OCI-LY1 (cell line): ENCODE measurements around the gene RCE1.
A peak's percentile ranks its signal among the peaks of the same experiment; 100 is the strongest.

Experiments
- H2AFZ ChIP-seq: fragments of 200-600 bp; sonication (generic), shearing (Covaris generic); 2 replicates; pipeline ENCODE4 v1.6.0; 2014; ENCODE audit warnings: antibody characterized with exemption, mild to moderate bottlenecking, low read length
- H3F3A ChIP-seq: fragments of 200-600 bp; sonication (generic), shearing (Covaris generic); 2 replicates; pipeline ENCODE4 v1.6.0; 2014; ENCODE audit warnings: mild to moderate bottlenecking, antibody characterized with exemption, low read length, moderate library complexity; ENCODE audit not compliant: insufficient read depth
- H3K27ac ChIP-seq: fragments of 200-600 bp; sonication (generic); 2 replicates; pipeline ENCODE4 v1.5.1; 2014; ENCODE audit warnings: low read length, mixed run types, mild to moderate bottlenecking, low read depth; ENCODE audit not compliant: poor library complexity, severe bottlenecking
- H3K27me3 ChIP-seq: fragments of 200-600 bp; sonication (generic); 2 replicates; pipeline ENCODE4 v1.6.0; 2014; ENCODE audit warnings: antibody characterized with exemption, mild to moderate bottlenecking, low read length, moderate library complexity; ENCODE audit not compliant: insufficient read depth
- H3K36me3 ChIP-seq: fragments of 200-600 bp; sonication (generic); 2 replicates; pipeline ENCODE4 v1.6.1; 2014; ENCODE audit warnings: mild to moderate bottlenecking, antibody characterized with exemption, low read length, moderate library complexity, mixed read lengths; ENCODE audit not compliant: insufficient read depth
- H3K4me1 ChIP-seq: fragments of 200-600 bp; sonication (generic); 2 replicates; pipeline ENCODE4 v1.5.1; 2014; ENCODE audit warnings: mild to moderate bottlenecking, low read length, moderate library complexity; ENCODE audit not compliant: insufficient read depth, severe bottlenecking
- H3K4me2 ChIP-seq: fragments of 200-600 bp; sonication (generic), shearing (Covaris generic); 2 replicates; pipeline ENCODE4 v1.6.1; 2014; ENCODE audit warnings: low read length
- H3K4me3 ChIP-seq: fragments of 200-600 bp; sonication (generic); 2 replicates; pipeline ENCODE4 v1.5.1; 2014; ENCODE audit warnings: low read length, low read depth, mild to moderate bottlenecking, mixed read lengths; ENCODE audit not compliant: poor library complexity, severe bottlenecking
- H3K79me2 ChIP-seq: fragments of 200-600 bp; shearing (Covaris generic); 2 replicates; pipeline ENCODE4 v1.6.1; 2016; ENCODE audit warnings: mixed run types, low read length, mixed read lengths; ENCODE audit not compliant: insufficient read depth
- H3K9ac ChIP-seq: fragments of 200-600 bp; sonication (generic), shearing (Covaris generic); 2 replicates; pipeline ENCODE4 v1.6.1; 2014; ENCODE audit warnings: mild to moderate bottlenecking, low read length, mixed read lengths
- H3K9me2 ChIP-seq: fragments of 200-600 bp; sonication (generic), shearing (Covaris generic); 2 replicates; pipeline ENCODE4 v1.6.1; 2014; ENCODE audit warnings: low read depth, mild to moderate bottlenecking, low read length, mixed read lengths
- H3K9me3 ChIP-seq: fragments of 200-600 bp; shearing (Covaris generic); 2 replicates; pipeline ENCODE4 v1.6.1; 2014; ENCODE audit warnings: low read length, mixed read lengths
- H4K20me1 ChIP-seq: fragments of 200-600 bp; sonication (generic), shearing (Covaris generic); 2 replicates; pipeline ENCODE4 v1.6.0; 2016; ENCODE audit warnings: mild to moderate bottlenecking, low read length; ENCODE audit not compliant: insufficient read depth
- CTCF ChIP-seq: fragments of 200-600 bp; sonication (generic), shearing (Covaris generic); IDR thresholded peaks from 2 replicates; pipeline ENCODE4 v1.5.1; 2017; ENCODE audit warnings: mild to moderate bottlenecking, antibody characterized with exemption, low read length, moderate library complexity, mixed read lengths
- EZH2 ChIP-seq: fragments of 200-600 bp; sonication (generic), shearing (Covaris generic); IDR thresholded peaks from 2 replicates; pipeline ENCODE4 v1.8.0; 2017; ENCODE audit warnings: borderline replicate concordance, mixed run types, mild to moderate bottlenecking, antibody characterized with exemption, low read length, moderate library complexity, mixed read lengths

Gene RCE1

GRCh38 chr11:66844496-66845142, 1.4 kb downstream of the RCE1 start:
- Histone ChIP-seq H3K4me3 (peak overlapping the region; percentile 92), H3K9ac (peak overlapping the region; percentile 96; the same call in 1 of the 2 replicates), H3K27ac (no peak overlapping the region), H3K4me1 (peaks cover 39% of the 10 kb centered on the region), H2AFZ (no peak overlapping the region), H3K9me3 (no peaks in the 10 kb centered on the region), H4K20me1 (no peaks in the 10 kb centered on the region), H3K9me2 (no peaks in the 10 kb centered on the region), H3K79me2 (peaks cover 16% of the 10 kb centered on the region), H3K36me3 (peaks cover 40% of the 10 kb centered on the region; the same call in 1 of the 2 replicates), H3K27me3 (no peaks in the 10 kb centered on the region), H3F3A (no peaks in the 10 kb centered on the region), H3K4me2 (peak overlapping the region; percentile 99)
- TF ChIP-seq EZH2 (no peak), CTCF (no peak)

- Histone ChIP-seq H3K4me1 (peaks cover 32% of the 10 kb centered on the region), H3K36me3 (peaks cover 33% of the 10 kb centered on the region; the same call in 1 of the 2 replicates), H3K27ac (no peak overlapping the region), H4K20me1 (no peaks in the 10 kb centered on the region), H3K4me2 (no peak overlapping the region), H3K79me2 (peaks cover 16% of the 10 kb centered on the region), H3F3A (no peaks in the 10 kb centered on the region), H2AFZ (no peak overlapping the region), H3K9ac (no peak overlapping the region), H3K4me3 (no peak overlapping the region), H3K27me3 (no peaks in the 10 kb centered on the region), H3K9me2 (no peaks in the 10 kb centered on the region), H3K9me3 (no peaks in the 10 kb centered on the region)
- no peak for TF ChIP-seq EZH2
- TF ChIP-seq CTCF, result no peak
Observed at GRCh38 chr11:66845143-66845875, 2.1 kb downstream of the RCE1 start.

- no peaks in the 10 kb centered on the region for H4K20me1 ChIP-seq
- H3K4me1 ChIP-seq, result peaks cover 27% of the 10 kb centered on the region
- H3K27ac ChIP-seq, result no peak overlapping the region
- H3K9me3 ChIP-seq, result no peaks in the 10 kb centered on the region
- H3K4me2 ChIP-seq, result no peak overlapping the region
- H3K9ac ChIP-seq, result no peak overlapping the region
- H3K79me2 ChIP-seq, result peaks cover 16% of the 10 kb centered on the region
- no peak overlapping the region for H3K4me3 ChIP-seq
- H3K27me3 ChIP-seq, result no peaks in the 10 kb centered on the region
- no peak for TF ChIP-seq EZH2
- no peak for TF ChIP-seq CTCF
- H3K36me3 ChIP-seq, result peaks cover 28% of the 10 kb centered on the region; the same call in 1 of the 2 replicates
- H2AFZ ChIP-seq, result no peak overlapping the region
- no peaks in the 10 kb centered on the region for H3F3A ChIP-seq
- H3K9me2 ChIP-seq, result no peaks in the 10 kb centered on the region
Observed at GRCh38 chr11:66845876-66846212, 2.6 kb downstream of the RCE1 start.
